ENCODE measurements around the gene SLC12A4.
A peak's percentile ranks its signal among the peaks of the same experiment; 100 is the strongest.
"Not testable (repeated sequence)": the region's sequence is repeated elsewhere in the genome, so short reads cannot be mapped to it uniquely, and the experiment has no call there.

SLC12A4 gene

GRCh38 chr16:67987460-67988160, 19.2 kb upstream of the SLC12A4 start:
- no peak for DNase-seq

DNA sequence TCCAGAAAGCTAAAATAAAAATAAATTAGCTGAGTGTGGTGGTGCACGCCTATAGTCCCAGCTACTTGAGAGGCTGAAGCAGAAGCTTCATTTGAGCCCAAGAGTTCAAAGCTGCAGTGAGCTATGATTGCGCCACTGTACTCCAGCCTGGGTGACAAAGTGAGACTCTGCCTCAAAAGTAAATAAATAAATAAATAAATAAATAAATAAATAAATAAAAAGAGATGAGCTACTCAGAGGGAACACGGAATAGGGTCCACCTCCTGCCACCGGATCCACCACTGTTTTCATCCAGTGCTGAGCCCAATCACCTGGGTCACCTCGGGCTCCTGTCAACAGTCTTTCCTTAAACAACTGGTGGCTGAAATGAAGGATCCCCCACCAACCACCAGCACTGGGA, 18.5 kb upstream of the SLC12A4 start:
- no peak for DNase-seq

GRCh38 chr16:67982011-67982696, 13.7 kb upstream of the SLC12A4 start:
- no peak for DNase-seq

DNA sequence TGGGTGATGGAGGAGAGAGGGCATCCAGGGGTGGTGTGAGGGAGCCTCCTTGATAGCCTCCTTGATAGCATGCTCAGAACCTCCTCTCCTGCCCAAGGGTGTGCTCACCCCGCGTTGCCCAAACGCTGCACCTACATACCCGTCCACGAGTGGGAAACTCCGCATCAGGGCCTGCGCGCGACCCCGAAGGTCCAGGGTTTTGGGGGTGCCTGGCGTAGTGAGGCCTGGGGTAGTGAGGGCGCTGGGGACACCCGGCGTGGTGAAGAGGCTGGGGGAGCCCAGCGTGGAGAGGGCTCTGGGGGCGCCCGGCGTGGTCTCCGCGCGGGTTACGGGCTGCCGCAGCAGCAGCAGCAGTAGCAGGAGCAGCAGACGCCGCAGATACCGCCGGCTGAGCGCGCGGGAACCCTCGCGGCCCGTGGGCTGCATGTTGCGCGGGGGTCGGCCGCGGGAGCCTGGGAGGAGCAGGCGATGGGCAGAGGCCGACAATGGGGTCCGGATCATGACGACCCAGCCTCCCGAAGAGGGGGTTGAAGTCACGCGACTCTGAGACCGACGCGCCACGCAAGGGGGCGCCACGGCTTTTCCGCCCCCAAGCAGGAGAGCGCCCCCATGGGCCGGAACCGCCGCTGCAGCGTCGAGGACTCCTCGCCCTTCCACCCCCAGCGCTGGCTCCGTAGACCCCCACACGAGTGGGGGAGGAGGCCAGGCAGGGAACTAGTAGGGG, 11.7 kb upstream of the SLC12A4 start, which contains the start of gene DPEP3:
TSS of gene DPEP3 (minus strand) at position 545 of the 724 bp plus-strand sequence. CDS start at position 426, 119 bp downstream.
- no peak for DNase-seq

GRCh38 chr16:67977469-67978227, 9.2 kb upstream of the SLC12A4 start:
- DNase-seq: no peak

GRCh38 chr16:67977005-67977404, 8.6 kb upstream of the SLC12A4 start:
- DNase-seq: no peak

DNA sequence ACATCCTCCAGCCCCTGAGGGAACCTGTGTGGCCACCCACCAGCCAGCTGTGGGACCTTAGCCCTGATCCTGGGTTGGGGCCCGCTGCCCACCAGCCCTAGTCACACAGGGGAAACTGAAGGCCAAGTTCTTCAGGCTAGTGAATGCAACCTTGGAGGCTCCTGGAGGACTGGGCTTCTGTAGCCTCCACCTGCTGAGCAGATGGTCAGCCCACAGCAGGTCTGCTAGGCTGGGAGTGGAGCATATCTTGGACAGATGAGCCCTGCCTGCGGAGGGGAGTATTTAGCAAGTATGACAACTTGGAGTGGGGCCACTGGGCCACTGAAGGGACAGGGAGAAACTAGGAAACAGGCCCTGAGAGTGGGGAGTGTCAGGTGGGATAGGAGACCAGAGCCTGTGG, 7.8 kb upstream of the SLC12A4 start:
- no peak for DNase-seq

GRCh38 chr16:67975321-67976105, 7.1 kb upstream of the SLC12A4 start:
- no peak for DNase-seq

GRCh38 chr16:67972285-67972684, 3.8 kb upstream of the SLC12A4 start:
- DNase-seq: not testable (repeated sequence)

DNA sequence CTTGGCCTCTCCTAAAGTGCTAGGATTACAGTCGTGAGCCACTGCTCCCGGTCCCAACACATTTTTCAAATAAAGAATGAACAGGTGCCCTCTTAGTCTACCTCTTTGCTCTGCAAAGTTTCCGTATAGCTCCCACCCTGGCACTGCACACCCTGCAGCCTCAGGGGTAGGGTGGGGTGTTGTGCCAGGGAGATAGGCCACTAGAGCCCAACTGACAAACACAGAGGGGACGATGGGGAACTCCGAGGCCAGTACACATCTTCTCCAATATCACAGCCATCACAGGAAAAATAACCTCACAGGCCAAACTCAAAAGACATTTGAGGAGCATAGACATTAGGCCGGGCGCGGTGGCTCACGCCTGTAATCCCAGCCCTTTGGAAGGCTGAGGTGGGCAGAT, 2.7 kb upstream of the SLC12A4 start:
- DNase-seq: peak; percentile 58

DNA sequence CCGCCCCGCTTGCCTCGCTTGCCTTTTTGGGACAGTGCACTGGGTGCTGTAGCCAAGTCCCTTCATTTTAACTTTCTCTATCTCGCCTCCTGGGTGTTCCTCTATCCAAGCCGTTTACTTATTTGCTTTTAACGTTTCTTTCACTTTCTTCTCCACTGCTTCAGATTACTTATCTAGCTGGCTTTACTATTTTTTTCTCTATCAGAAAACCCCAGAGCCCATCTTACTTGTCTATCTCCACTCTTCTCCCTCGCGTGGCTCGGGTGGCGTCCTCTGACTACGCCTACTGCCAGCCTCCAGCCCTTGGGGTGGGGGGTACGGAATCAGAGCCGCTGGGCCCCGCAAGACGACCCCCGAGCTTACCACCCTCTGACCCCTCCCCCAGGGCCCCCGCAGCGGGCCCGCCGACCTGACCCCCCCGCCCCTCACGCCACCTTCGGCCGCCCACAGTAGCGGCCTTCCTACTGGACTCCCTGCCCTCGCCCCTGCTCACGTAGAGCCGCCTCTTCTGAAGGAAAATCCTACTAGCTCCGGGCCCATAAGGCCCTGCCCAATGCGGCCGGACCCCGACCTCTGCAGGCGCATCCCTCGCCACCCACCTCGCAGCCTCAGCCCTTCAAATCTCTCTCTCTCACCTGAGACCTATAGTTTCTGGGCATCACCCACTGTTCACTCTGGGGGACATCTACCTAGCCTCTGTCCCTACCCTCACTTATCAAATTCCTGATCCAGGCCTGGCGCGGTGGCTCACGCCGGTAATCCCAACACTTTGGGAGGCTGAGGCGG, 1.0 kb upstream of the SLC12A4 start:
- peak; percentile 82 for DNase-seq

- peak; percentile 26 for DNase-seq
Measured at GRCh38 chr16:67967958-67968399, 458 bp downstream of the SLC12A4 start.

- DNase-seq: peak; percentile 22
Measured at GRCh38 chr16:67967183-67967957, 1.1 kb downstream of the SLC12A4 start.

- peak; percentile 53 for DNase-seq
Measured at GRCh38 chr16:67966549-67967182, 1.8 kb downstream of the SLC12A4 start.

GRCh38 chr16:67965668-67966548, 2.5 kb downstream of the SLC12A4 start:
- no peak for DNase-seq

GRCh38 chr16:67964477-67965131, 3.8 kb downstream of the SLC12A4 start:
- no peak for DNase-seq

GRCh38 chr16:67963662-67964321, 4.6 kb downstream of the SLC12A4 start:
- no peak for DNase-seq

- DNase-seq: no peak
Measured at GRCh38 chr16:67963292-67963661, 5.2 kb downstream of the SLC12A4 start.

Data from hematopoietic multipotent progenitor cell treated with erythropoietin and hydrocortisone succinate and interleukin-3 and kit ligand, for 8 days (in vitro differentiated cells).